Stimulated activated CD4-positive, alpha-beta T cell treated with anti-CD3 and anti-CD28 coated beads, Interleukin-2, amount 100 ng/mL, for 48 hours (primary cell): ENCODE results near the gene NOD2.

Experiments
- DNase-seq, 2 donors: peaks; one replicate each; pipeline ENCODE4 v3.0.0-alpha.2; 2020

Gene NOD2

GRCh38 chr16:50692999-50693781, at the start of gene NOD2:
NOD2 (plus strand) TSS chr16:50693606; CDS start chr16:50699496, 5,890 bp downstream.
- DNase-seq = no peak

- DNase-seq = no peak
Measured at GRCh38 chr16:50644245-50644644, 49.2 kb upstream of the NOD2 start.

GRCh38 chr16:50644729-50645128, 48.7 kb upstream of the NOD2 start:
- no peak for DNase-seq

DNA sequence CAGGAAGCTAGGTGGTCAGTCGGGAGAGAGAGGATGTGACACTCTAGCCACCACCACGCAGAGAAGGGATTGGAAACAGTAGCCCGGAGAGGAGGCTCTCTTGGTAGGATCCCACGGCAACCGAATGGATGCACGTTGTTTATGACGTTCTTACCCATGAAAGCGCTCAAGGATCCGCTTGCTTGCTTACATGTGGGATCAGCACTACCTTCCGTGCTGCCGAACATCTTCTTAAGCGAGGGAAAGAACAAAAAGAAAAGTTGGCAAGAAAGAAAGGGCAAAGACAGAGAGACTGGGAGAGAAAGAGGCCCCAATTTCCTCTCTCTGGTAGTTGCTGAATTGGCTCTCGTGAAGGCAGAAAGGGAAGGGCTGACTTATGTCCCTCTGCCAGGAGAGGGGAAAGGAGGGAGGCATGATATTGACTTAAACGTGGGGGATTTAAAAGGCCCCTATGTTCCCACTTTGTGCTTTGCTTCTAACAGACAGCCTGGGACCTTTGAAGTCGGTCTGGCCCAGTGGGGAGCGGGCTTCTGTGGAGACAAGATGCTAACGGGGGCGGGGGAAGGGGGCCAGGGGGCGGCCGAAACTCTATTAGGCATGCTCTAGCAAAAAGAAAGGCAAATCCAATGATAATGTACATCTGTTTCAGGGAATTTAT, 47.7 kb upstream of the NOD2 start:
- no peak for DNase-seq

DNA sequence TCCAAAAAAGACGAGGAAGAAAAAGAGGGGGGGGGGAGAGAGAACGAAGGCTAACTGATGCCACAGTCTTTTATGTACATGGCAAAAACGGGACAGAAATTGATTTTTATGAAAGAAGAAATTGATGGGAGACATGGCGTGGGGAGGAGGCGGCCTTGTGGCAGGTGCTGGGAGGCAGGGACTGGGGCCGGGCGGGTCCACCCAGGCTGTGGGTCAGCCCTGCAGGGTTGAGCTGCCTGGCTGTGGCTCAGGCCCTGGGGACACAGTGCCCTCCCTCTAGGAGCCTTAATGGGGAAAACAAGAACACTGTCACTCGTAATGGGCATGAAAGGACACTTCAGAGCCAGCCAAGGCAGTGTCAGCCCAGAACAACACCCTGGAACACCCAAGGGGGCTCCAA, 47.1 kb upstream of the NOD2 start:
- no peak for DNase-seq

DNA sequence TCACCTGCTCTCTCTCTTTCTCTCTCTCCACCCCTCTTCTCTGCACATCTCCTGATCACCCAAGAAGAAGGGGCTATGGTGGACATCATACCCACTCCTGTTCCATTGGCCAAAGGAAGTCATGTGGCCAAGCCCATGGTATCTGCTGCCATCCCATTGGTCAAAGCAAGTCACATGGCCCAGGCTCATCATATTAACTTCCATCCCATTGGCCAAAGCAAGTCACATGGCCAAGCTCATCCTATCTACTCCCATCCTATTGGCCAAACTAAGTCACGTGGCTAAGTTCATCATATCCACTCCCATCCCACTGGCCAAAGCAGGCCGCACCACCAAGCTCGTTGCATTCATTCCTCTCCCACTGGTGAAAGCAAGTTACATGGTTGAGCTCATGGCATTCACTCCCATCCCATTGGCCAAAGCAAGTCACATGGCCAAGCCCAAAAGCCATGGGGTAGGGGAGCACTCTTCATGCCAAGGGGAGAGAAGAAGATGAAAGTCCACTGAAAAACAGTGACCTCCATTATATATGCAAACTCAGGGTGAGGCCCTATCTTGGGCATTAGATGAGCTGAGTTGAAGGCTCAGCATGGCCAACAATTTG, 41.5 kb upstream of the NOD2 start:
- DNase-seq = no peak

GRCh38 chr16:50652836-50653425, 40.5 kb upstream of the NOD2 start:
- DNase-seq = no peak

- no peak for DNase-seq
Measured at GRCh38 chr16:50653633-50654519, 39.5 kb upstream of the NOD2 start.

- DNase-seq = no peak
Measured at GRCh38 chr16:50655558-50656055, 37.8 kb upstream of the NOD2 start.

DNA sequence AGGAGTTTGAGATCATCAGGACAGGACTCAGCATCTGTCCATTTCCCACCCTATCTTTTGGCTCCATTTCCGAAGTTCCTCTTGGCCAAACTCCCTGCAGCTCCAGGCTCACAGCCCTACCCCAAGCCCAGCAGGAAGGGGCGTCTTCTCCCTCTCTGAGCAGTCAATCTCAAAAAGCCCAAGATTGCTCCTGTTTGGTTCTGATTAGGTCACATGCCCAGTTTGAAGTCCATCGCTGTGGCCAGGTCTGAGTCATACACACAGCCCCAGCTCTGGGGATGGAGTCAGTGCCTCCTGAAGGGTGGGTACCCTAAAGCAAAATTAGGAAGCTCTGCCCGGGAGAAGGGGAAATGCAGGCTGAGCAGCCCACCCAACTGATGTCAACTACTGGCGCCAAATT, 36.2 kb upstream of the NOD2 start:
- no peak for DNase-seq

DNA sequence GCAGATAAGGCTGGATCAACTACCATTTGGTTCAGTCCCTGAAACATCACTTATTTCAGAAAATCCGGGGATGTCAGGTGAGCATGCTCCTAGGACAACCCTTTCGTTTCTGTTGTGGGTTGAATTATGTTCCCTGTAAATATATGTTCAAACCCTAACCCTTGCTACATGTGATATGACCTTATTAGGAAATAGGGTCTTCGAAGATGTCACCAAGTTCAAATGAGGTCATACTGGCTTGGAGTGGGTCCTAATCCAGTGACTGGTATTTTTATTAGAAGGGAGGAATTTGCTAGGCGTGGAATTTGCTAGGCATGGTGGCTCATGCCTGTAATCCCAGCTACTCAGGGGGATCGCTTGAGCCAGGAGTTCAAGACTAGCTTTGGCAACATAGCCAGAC, 33.6 kb upstream of the NOD2 start:
- DNase-seq = no peak

DNA sequence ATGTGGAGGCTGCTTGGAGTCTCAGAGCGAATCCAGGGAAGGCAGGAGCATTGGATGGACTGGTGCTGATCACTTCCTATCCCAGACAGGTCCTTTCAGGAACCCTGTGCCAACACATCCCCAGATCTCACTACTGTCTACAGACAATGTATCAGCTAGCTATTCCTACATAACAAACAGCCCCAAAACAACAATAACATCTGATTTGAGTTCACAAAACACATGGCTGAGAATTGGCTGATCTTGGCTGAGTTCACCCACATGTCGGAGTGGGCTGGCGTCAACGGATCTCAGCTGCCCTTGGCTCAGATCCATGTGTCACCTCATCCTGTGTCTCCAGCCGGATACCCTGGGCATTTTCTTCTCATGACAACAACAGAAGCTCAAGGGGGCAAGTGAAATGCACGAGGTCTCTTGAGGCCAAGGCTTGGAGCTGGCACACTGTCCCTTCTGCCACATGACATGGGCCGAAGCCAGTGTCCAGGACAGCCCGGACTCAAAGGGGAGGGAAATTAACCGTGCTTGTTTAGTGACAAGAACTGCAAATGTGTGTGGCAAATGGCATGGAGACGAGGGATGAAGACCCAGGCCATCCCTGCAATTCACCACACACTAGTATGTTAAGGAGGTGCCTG, 31.0 kb upstream of the NOD2 start:
- DNase-seq = no peak

DNA sequence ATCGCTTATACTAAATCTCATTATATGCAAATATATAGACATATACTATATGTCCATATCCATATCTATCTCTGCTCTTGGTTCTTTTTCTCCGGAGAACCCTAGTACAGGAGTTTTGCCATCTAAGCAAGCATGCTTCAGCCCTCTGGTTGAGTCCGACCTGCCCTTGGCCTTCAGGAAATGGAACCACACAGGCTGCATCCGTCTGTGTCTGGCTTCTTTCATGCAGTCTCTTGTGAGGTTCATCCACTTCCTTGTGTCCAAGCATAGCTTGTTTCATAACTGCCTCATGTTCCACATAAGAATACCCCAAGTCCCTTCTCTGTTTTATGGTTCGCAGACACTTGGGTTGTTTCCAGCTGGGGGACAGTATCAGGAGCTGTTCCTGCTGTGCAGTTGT, 29.1 kb upstream of the NOD2 start:
- no peak for DNase-seq

GRCh38 chr16:50665128-50665878, 28.1 kb upstream of the NOD2 start:
- peak; percentile 92 to 93 for DNase-seq

- DNase-seq = peak in 1 of 2 donors; percentile 34
Measured at GRCh38 chr16:50666658-50667496, 26.5 kb upstream of the NOD2 start.

GRCh38 chr16:50667497-50668367, 25.7 kb upstream of the NOD2 start:
- DNase-seq = no peak

DNA sequence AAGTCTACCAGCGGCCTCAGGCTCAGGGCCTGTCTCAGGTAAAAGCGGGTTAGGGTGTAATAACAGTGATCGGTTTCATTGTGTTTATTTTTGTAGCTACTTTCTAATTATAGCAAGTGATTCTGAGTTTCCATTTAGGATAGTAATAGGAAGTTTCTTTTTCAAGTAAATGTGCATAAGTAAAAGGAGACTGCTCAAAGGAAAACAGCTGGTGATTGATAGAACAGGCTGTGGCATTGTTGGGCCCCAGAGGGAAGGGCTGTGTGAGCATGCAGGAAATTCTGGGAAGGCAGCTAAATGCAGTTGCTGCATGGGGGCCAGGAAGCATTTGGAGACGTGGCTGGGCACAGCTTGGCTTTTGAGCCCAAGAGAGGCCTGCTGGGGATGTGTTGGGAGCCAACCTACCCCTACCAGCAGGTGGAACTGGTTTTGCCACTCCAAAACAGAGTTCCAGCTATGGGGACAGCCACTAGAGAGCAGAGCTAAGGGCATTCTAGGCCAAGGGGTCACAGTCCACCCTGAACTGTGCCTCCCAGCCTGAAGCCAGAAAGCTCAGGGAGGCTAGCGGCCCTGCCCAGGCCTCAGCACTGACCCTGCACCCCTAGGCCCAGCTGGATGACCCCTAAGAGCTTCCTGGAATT, 24.9 kb upstream of the NOD2 start:
- DNase-seq = no peak

DNA sequence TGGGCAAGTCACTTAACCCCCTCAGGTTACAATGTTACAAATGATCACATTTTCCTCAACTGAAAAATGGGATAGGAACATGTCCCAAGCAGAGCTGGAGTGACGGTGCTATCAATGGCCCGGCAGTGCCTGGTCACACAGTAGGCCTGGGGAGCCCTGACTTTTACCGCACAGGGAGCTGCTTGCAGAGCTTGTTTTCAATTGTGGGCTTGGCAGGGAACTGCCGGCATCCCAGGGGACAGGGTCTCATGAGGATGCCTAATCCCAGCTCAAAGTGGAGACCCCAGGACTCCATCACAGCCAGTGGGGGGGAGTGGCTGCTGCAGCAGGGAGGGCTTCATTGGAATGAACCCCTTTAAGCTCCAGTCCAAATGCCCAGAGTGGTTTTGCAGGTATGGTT, 23.7 kb upstream of the NOD2 start:
- no peak for DNase-seq

GRCh38 chr16:50670476-50670875, 22.9 kb upstream of the NOD2 start:
- DNase-seq = no peak
